PFSK-1 (cell line): ENCODE measurements around the gene CCSER1.

Source experiments
- FOXP2 ChIP-seq: optimal IDR thresholded peaks from 2 replicates; pipeline ENCODE3; 2011; ENCODE audit warnings: borderline replicate concordance, control low read depth, inconsistent platforms; ENCODE audit not compliant: insufficient read depth; ENCODE audit errors: extremely low read length, extremely low read depth
- POLR2AphosphoS5 ChIP-seq: IDR thresholded peaks from 2 replicates; pipeline ENCODE4 v1.6.1; 2012; ENCODE audit warnings: low read depth, mild to moderate bottlenecking, control low read depth, low read length, moderate library complexity
- TAF1 ChIP-seq: IDR thresholded peaks from 2 replicates; pipeline ENCODE4 v1.6.1; 2012; ENCODE audit warnings: low read length, control low read depth, borderline replicate concordance; ENCODE audit not compliant: insufficient read depth

DNA sequence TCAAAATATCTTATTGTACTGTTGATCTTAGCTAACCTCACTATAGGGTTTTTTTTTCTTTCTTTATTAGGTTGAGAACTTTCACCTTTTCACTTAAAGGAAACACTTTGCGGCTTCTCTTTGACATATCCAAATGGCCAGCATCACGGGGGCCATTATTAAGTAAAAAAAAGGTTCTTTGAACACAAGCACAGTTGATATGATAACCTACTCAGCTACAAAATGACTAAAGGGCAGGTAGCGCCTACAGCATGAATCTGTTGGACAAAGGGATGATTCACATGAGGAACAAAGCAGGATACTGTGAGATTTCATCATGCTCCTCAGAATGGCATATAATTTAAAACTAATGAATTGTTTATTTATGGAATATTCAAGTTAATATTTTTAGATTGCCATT, 119.6 kb downstream of the CCSER1 start:
- TF ChIP-seq POLR2AphosphoS5: no peak
- no peak for TF ChIP-seq TAF1
- TF ChIP-seq FOXP2: no peak
